ENCODE measurements around the gene FTO. TPM values are rescaled to one million over a fixed set of nuclear protein-coding genes. Genes with fewer than 3 reads are reported as not detected.

The FTO gene
- total RNA-seq, 2 donors from 2014 or later = 38.6 to 40.8 TPM

- DNase-seq = no peak
- ATAC-seq = no peak
- intact Hi-C loops (cut with DNase I, micrococcal nuclease) = no loop called here
These were observed 431.7 kb downstream of the FTO start for GRCh38 chr16:54135361-54136275.

GRCh38 chr16:54136276-54136625 is 432.3 kb downstream of the FTO start:
- DNase-seq (no peak), ATAC-seq (no peak)
- intact Hi-C loops (cut with DNase I, micrococcal nuclease) = no loop called here

GRCh38 chr16:54140057-54140787 is 436.3 kb downstream of the FTO start:
- intact Hi-C loops (cut with DNase I, micrococcal nuclease) = no loop called here
- DNase-seq (no peak), ATAC-seq (no peak)

GRCh38 chr16:54140788-54141136 is 436.8 kb downstream of the FTO start:
- no peak for DNase-seq
- intact Hi-C loops (cut with DNase I, micrococcal nuclease) = no loop called here

GRCh38 chr16:54142787-54143186 is 438.8 kb downstream of the FTO start:
- no peak for ATAC-seq
- intact Hi-C loops (cut with DNase I, micrococcal nuclease) = no loop called here
- no peak for DNase-seq

More at GRCh38 chr16:54140788-54141136, 436.8 kb downstream of the FTO start:
- ATAC-seq = no peak

- ATAC-seq (no peak), DNase-seq (no peak)
- intact Hi-C loops (cut with DNase I, micrococcal nuclease) = no loop called here
These were observed 439.5 kb downstream of the FTO start for GRCh38 chr16:54143410-54143809.

GRCh38 chr16:54143934-54144571 is 440.1 kb downstream of the FTO start:
- ATAC-seq (no peak), DNase-seq (no peak)
- intact Hi-C loops (cut with DNase I, micrococcal nuclease) = no loop called here

GRCh38 chr16:54144572-54144947 is 440.6 kb downstream of the FTO start:
- no peak for ATAC-seq
- no peak for DNase-seq
- intact Hi-C loops (cut with DNase I, micrococcal nuclease) = no loop called here

- intact Hi-C loops (cut with DNase I, micrococcal nuclease) = no loop called here
- no peak for DNase-seq
- no peak for ATAC-seq
These were observed 441.9 kb downstream of the FTO start for GRCh38 chr16:54145881-54146280.

- intact Hi-C loops (cut with DNase I, micrococcal nuclease) = no loop called here
- no peak for ATAC-seq
- DNase-seq = no peak
These were observed 445.0 kb downstream of the FTO start for GRCh38 chr16:54148974-54149373.

GRCh38 chr16:54150861-54151260 is 446.9 kb downstream of the FTO start:
- DNase-seq (no peak), ATAC-seq (no peak)
- intact Hi-C loops (cut with DNase I, micrococcal nuclease) = no loop called here

- intact Hi-C loops (cut with DNase I, micrococcal nuclease) = no loop called here
- DNase-seq (no peak), ATAC-seq (no peak)
These were observed 448.6 kb downstream of the FTO start for GRCh38 chr16:54152362-54153239.

- intact Hi-C loops (cut with DNase I, micrococcal nuclease) = no loop called here
- no peak for DNase-seq
- ATAC-seq = no peak
These were observed 449.4 kb downstream of the FTO start for GRCh38 chr16:54153240-54153934.

GRCh38 chr16:54156349-54156748 is 452.4 kb downstream of the FTO start:
- ATAC-seq (no peak), DNase-seq (no peak)
- intact Hi-C loops (cut with DNase I, micrococcal nuclease) = no loop called here

GRCh38 chr16:54158986-54159385 is 455.0 kb downstream of the FTO start:
- intact Hi-C loops (cut with DNase I, micrococcal nuclease) = no loop called here
- ATAC-seq = no peak
- no peak for DNase-seq

- DNase-seq (no peak), ATAC-seq (no peak)
- intact Hi-C loops (cut with DNase I, micrococcal nuclease) = no loop called here
These were observed 455.6 kb downstream of the FTO start for GRCh38 chr16:54159490-54160080.

GRCh38 chr16:54160252-54160860 is 456.4 kb downstream of the FTO start:
- DNase-seq = no peak
- no peak for ATAC-seq
- intact Hi-C loops (cut with DNase I, micrococcal nuclease) = no loop called here

Data from left colon (tissue), 2 donors.